Progenitor cell of endocrine pancreas (in vitro differentiated cells): ENCODE measurements around the gene THPO. TPM values are rescaled to one million over a fixed set of nuclear protein-coding genes. Genes with fewer than 3 reads are reported as not detected.

Source experiments
- DNase-seq: peaks from one replicate; pipeline ENCODE4 v3.0.0; 2021; ENCODE audit warnings: low spot score; ENCODE audit not compliant: unreplicated experiment
- H3K27ac Mint-ChIP-seq: 2 replicates; pipeline ENCODE4 v1.8.0; 2021; ENCODE audit warnings: mild to moderate bottlenecking, moderate library complexity, mixed read lengths
- H3K27me3 Mint-ChIP-seq: 2 replicates; pipeline ENCODE4 v1.8.0; 2021; ENCODE audit warnings: mixed read lengths
- H3K36me3 Mint-ChIP-seq: 2 replicates; pipeline ENCODE4 v1.8.0; 2022; ENCODE audit warnings: mixed read lengths; ENCODE audit not compliant: insufficient read depth
- H3K4me1 Mint-ChIP-seq: 2 replicates; pipeline ENCODE4 v1.8.0; 2021; ENCODE audit warnings: low read depth, mixed read lengths
- H3K4me3 Mint-ChIP-seq: 2 replicates; pipeline ENCODE4 v1.8.0; 2021; ENCODE audit warnings: low read depth, mild to moderate bottlenecking, moderate library complexity, mixed read lengths
- H3K9me3 Mint-ChIP-seq: 2 replicates; pipeline ENCODE4 v1.8.0; 2021; ENCODE audit warnings: low read depth, mixed read lengths
- CTCF ChIP-seq: fragments of 200-600 bp; sonication (generic); IDR thresholded peaks from one replicate; pipeline ENCODE4 v1.5.0; 2021; ENCODE audit warnings: antibody characterized with exemption, mild to moderate bottlenecking; ENCODE audit not compliant: unreplicated experiment
- total RNA-seq: library from RNA; stranded (reverse); gene quantifications from 2 replicates; pipeline ENCODE4 v1.2.1, GENCODE V29; 2021

Gene THPO
- total RNA-seq, 1 donor from 2014 or later: 7.1 TPM

GRCh38 chr3:184361532-184361931 is 16.5 kb downstream of the THPO start, which contains the start of the genes CLCN2 and POLR2H:
Gene CLCN2 (minus strand): TSS chr3:184361605. CDS start chr3:184361479, 126 bp downstream.
Gene POLR2H (plus strand): TSS chr3:184361710. CDS start chr3:184363493, 1,783 bp downstream.
- H3K4me1 Mint-ChIP-seq: peaks cover 26% of the 10 kb centered on the region
- H3K27ac Mint-ChIP-seq: peak within 1 kb of the TSS; percentile 97
- peaks cover 15% of the 10 kb centered on the region for H3K36me3 Mint-ChIP-seq
- H3K9me3 Mint-ChIP-seq: no peaks in the 10 kb centered on the region
- TF ChIP-seq CTCF: no peak
- peak; percentile 64 for DNase-seq
- peaks cover 5% of the 10 kb centered on the region for H3K27me3 Mint-ChIP-seq
- peak within 1 kb of the TSS; percentile 96 for H3K4me3 Mint-ChIP-seq

GRCh38 chr3:184360929-184361531 is 17.0 kb downstream of the THPO start:
- peaks cover 25% of the 10 kb centered on the region for H3K4me1 Mint-ChIP-seq
- peak overlapping the region; percentile 40 for H3K27ac Mint-ChIP-seq

GRCh38 chr3:184360070-184360928 is 17.7 kb downstream of the THPO start:
- Mint-ChIP-seq H3K4me1 (peaks cover 25% of the 10 kb centered on the region), H3K27me3 (peaks cover 5% of the 10 kb centered on the region), H3K9me3 (no peaks in the 10 kb centered on the region), H3K36me3 (peaks cover 13% of the 10 kb centered on the region), H3K4me3 (peak overlapping the region; percentile 84), H3K27ac (peak overlapping the region; percentile 40)
- no peak for TF ChIP-seq CTCF
- no peak for DNase-seq

More at GRCh38 chr3:184360929-184361531, 17.0 kb downstream of the THPO start:
- no peak for DNase-seq
- Mint-ChIP-seq H3K27me3 (peaks cover 5% of the 10 kb centered on the region), H3K9me3 (no peaks in the 10 kb centered on the region), H3K36me3 (peaks cover 13% of the 10 kb centered on the region), H3K4me3 (peak overlapping the region; percentile 84)
- TF ChIP-seq CTCF: no peak

- H3K27ac Mint-ChIP-seq: no peak overlapping the region
- H3K36me3 Mint-ChIP-seq: peaks cover 10% of the 10 kb centered on the region
- H3K9me3 Mint-ChIP-seq: no peaks in the 10 kb centered on the region
- peaks cover 19% of the 10 kb centered on the region for H3K4me1 Mint-ChIP-seq
- no peak for DNase-seq
- H3K4me3 Mint-ChIP-seq: peak overlapping the region; percentile 84
- no peak for TF ChIP-seq CTCF
- H3K27me3 Mint-ChIP-seq: peaks cover 5% of the 10 kb centered on the region
Observed at GRCh38 chr3:184359610-184360009, 18.4 kb downstream of the THPO start.

- peaks cover 15% of the 10 kb centered on the region for H3K4me1 Mint-ChIP-seq
- no peak for DNase-seq
- peaks cover 5% of the 10 kb centered on the region for H3K27me3 Mint-ChIP-seq
Observed at GRCh38 chr3:184358921-184359350, 19.1 kb downstream of the THPO start.

More at GRCh38 chr3:184358921-184359350, 19.1 kb downstream of the THPO start:
- H3K27ac Mint-ChIP-seq: no peak overlapping the region
- H3K36me3 Mint-ChIP-seq: peaks cover 9% of the 10 kb centered on the region
- no peaks in the 10 kb centered on the region for H3K9me3 Mint-ChIP-seq
- H3K4me3 Mint-ChIP-seq: no peak overlapping the region
- TF ChIP-seq CTCF: no peak
